ENCODE data around the gene IL1RAPL2.

IL1RAPL2 gene

DNA sequence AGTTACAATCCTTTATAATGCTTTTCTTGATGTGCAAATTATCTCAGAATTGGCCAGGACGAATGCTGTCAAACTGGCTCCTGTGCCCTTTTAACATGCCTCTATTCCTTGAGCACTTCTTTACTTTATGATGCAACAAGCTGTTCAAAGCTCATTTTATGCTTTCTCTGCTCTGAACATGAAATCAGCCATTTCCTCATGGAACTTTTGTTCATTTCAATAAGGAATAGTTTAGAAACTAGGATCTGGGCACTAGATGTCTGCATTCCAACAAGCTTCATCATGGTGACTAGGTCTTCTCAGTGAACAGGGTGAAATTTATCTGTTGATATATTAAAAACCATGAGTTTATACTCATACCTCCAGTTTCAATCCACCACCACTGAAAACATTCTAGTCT is 741.8 kb downstream of the IL1RAPL2 start:
- no peak overlapping the region for H3K4me3 ChIP-seq (ENCODE audit: low read depth, low read length)
- no peak for DNase-seq (ENCODE audit: low read depth)
- TF ChIP-seq, protein P1, sequence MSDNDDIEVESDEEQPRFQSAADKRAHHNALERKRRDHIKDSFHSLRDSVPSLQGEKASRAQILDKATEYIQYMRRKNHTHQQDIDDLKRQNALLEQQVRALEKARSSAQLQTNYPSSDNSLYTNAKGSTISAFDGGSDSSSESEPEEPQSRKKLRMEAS (IDR thresholded peaks at IDR 0.05; ENCODE audit: low read depth, low read length): no peak

DNA sequence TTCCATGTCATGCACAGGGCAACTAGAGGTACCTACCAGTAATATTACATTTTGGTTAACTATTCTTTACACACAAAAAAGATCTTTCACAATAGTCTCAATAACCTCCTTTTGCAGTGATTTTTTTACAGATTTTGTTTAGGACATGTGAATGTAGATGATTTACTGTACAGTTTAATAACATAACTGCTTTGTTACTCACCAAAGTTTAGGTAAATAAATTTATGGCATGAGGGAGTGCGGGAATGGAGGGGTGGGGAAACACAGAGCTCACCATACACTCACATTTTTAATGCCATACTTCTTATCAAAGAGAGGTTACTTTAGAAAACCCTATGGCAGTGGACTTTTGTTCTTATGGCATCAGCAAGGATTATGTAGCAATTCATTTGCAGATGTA is 747.6 kb downstream of the IL1RAPL2 start:
- no peak for DNase-seq (ENCODE audit: low read depth)
- TF ChIP-seq POLR2A (IDR thresholded peaks at IDR 0.05; ENCODE audit: extremely low read depth, insufficient read length): no peak
- H3K4me3 ChIP-seq (ENCODE audit: low read depth, low read length): no peak overlapping the region

DNA sequence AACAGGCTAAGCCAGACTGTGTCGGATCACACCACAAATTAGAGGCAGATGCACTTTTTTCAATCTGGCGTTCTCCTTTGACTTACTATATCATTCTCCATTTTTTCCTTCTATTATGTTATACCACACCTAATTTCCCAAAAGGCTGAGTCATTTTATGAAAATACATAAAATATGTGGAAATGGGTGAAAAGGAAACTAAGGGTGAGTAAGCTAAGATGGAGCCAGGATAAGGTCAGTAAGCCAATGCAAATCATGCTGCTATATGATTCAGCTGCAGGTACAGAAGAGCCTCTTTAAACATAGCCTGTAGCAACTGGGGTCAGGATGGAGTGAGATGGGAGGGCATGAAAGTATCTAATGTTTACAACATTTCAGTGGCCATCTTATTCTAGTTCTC is 748.5 kb downstream of the IL1RAPL2 start:
- TF ChIP-seq, protein P1 (IDR thresholded peaks at IDR 0.05; ENCODE audit: low read depth, low read length): no peak
- no peak overlapping the region for H3K4me3 ChIP-seq (ENCODE audit: low read depth, low read length)
- DNase-seq (ENCODE audit: low read depth): no peak

DNA sequence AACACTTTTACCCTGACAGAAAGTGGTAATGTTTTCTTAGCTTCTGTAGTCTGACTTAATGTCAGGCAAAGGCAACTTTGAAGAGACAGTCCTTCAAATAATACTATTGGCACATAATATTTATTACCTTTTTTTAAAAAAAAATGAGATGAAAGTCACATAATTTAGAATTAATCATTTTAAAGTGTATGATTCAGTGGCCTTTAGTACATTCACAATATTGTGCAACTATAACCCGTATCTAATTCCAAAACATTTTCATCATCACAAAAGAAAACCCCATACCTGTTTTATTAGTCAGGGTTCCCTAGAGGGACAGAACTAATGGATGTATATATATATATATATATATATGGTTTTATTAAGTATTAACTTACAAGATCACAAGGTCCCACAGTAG is 749.2 kb downstream of the IL1RAPL2 start:
- no peak for DNase-seq (ENCODE audit: low read depth)
- H3K4me3 ChIP-seq (ENCODE audit: low read depth, low read length): no peak overlapping the region
- TF ChIP-seq MYC (IDR thresholded peaks at IDR 0.05; ENCODE audit: low read depth, low read length) (no peak), POLR2A (IDR thresholded peaks at IDR 0.05; ENCODE audit: extremely low read depth, insufficient read length) (no peak)
- TF ChIP-seq, protein P1 (IDR thresholded peaks at IDR 0.05; ENCODE audit: low read depth, low read length): no peak

DNA sequence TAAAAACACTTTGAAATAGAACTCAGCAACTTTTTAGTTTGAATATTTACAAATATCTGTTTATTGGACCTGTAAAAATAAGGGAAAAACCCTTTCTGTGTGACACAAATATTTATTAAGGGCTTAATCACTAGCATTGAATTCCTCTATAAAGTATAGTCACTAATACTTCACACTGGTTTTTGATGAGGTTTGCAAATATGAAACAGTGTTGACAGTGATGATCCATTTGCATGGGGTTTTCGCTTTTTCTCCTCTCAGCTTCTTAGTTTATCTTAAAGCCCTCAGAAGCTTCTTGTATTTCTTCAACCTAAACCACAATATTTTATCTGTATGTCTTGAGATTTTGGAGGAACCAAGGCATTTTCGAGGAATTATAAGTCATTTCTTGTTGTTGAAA is 751.1 kb downstream of the IL1RAPL2 start:
- no peak overlapping the region for H3K4me3 ChIP-seq (ENCODE audit: low read depth, low read length)
- no peak for DNase-seq (ENCODE audit: low read depth)
- TF ChIP-seq, protein P2, sequence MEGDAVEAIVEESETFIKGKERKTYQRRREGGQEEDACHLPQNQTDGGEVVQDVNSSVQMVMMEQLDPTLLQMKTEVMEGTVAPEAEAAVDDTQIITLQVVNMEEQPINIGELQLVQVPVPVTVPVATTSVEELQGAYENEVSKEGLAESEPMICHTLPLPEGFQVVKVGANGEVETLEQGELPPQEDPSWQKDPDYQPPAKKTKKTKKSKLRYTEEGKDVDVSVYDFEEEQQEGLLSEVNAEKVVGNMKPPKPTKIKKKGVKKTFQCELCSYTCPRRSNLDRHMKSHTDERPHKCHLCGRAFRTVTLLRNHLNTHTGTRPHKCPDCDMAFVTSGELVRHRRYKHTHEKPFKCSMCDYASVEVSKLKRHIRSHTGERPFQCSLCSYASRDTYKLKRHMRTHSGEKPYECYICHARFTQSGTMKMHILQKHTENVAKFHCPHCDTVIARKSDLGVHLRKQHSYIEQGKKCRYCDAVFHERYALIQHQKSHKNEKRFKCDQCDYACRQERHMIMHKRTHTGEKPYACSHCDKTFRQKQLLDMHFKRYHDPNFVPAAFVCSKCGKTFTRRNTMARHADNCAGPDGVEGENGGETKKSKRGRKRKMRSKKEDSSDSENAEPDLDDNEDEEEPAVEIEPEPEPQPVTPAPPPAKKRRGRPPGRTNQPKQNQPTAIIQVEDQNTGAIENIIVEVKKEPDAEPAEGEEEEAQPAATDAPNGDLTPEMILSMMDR (IDR thresholded peaks at IDR 0.05; ENCODE audit: low read depth, low read length): no peak
- TF ChIP-seq POLR2A (IDR thresholded peaks at IDR 0.05; ENCODE audit: extremely low read depth, insufficient read length) (no peak), MYC (IDR thresholded peaks at IDR 0.05; ENCODE audit: low read depth, low read length) (no peak)
- TF ChIP-seq, protein P1 (IDR thresholded peaks at IDR 0.05; ENCODE audit: low read depth, low read length): no peak

DNA sequence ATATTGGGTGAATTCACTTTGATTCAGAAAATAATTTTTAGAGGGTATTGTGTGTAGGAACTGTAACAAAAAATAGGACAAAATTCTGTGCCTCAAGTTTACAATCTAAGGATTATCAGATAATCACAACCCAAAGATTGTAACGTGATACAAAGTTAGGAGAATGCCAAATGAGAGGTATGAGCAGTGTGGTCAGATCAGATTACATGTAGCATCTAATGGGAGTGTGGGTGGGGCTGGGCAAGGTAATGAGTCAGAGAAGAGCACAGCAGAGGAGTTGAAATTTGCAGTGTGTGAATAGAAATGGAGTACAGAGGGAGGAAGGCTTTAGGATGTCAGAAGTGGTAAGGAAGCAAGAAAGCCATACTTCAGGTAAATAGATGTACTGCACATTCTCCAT is 757.9 kb downstream of the IL1RAPL2 start:
- no peak overlapping the region for H3K4me3 ChIP-seq (ENCODE audit: low read depth, low read length)
- TF ChIP-seq, protein P2 (IDR thresholded peaks at IDR 0.05; ENCODE audit: low read depth, low read length): no peak
- TF ChIP-seq POLR2A (IDR thresholded peaks at IDR 0.05; ENCODE audit: extremely low read depth, insufficient read length) (no peak), MYC (IDR thresholded peaks at IDR 0.05; ENCODE audit: low read depth, low read length) (no peak)
- TF ChIP-seq, protein P1 (IDR thresholded peaks at IDR 0.05; ENCODE audit: low read depth, low read length): no peak
- DNase-seq (ENCODE audit: low read depth): no peak

DNA sequence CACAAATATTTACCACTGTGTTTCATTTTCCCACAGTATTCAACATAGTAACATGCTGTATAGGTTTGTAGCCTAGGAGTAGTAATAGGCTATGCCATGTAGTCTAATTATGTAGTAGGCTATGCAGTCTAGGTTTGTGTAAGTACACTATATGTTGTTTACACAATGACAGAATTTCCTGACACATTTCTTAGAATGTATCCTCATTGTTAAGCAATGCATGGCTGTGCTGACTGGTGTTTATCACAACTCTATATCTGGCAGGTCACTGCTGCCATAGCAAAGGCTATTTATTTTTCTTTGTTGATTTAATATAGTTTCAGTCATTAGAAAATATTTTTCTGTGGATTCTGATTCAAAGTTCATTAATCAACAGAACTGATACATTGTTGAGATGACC is 762.8 kb downstream of the IL1RAPL2 start:
- no peak overlapping the region for H3K4me3 ChIP-seq (ENCODE audit: low read depth, low read length)
- DNase-seq (ENCODE audit: low read depth): no peak
- no peak for TF ChIP-seq POLR2A (IDR thresholded peaks at IDR 0.05; ENCODE audit: extremely low read depth, insufficient read length)

DNA sequence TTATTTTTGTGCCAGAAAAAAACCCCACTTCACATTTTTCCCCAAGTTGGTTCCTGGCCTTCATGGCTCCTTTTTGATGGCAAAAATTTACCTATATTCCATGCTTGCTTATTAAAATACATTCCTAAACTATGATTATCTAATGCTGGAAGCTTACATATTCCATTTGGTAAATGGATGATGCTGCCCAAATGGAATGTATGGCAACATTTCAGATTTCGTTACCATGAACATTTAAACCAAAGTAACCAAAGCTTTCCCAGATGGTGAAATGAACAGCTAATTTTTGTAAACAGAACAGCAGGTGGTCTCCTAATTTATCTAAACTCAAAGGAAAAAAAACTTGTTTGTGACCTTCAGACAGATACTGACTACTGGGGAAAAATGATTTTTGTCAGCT is 765.2 kb downstream of the IL1RAPL2 start:
- no peak for DNase-seq (ENCODE audit: low read depth)
- TF ChIP-seq, protein P1 (IDR thresholded peaks at IDR 0.05; ENCODE audit: low read depth, low read length): no peak
- no peak for TF ChIP-seq MYC (IDR thresholded peaks at IDR 0.05; ENCODE audit: low read depth, low read length)
- TF ChIP-seq, protein P2 (IDR thresholded peaks at IDR 0.05; ENCODE audit: low read depth, low read length): no peak
- TF ChIP-seq POLR2A (IDR thresholded peaks at IDR 0.05; ENCODE audit: extremely low read depth, insufficient read length): no peak
- H3K4me3 ChIP-seq (ENCODE audit: low read depth, low read length): no peak overlapping the region

Measured in NB4 (cell line).